Fibroblast of skin of left quadriceps (primary cell): ENCODE data around the gene GPATCH3.
"Not testable (repeated sequence)": the region's sequence is repeated elsewhere in the genome, so short reads cannot be mapped to it uniquely, and the experiment has no call there.

Experiments used
- DNase-seq, 2 experiments: peaks; one replicate each; pipeline ENCODE4 v3.0.0-alpha.2; 2013; ENCODE audit warnings: low read depth in 2 of 2

GPATCH3 gene

DNA sequence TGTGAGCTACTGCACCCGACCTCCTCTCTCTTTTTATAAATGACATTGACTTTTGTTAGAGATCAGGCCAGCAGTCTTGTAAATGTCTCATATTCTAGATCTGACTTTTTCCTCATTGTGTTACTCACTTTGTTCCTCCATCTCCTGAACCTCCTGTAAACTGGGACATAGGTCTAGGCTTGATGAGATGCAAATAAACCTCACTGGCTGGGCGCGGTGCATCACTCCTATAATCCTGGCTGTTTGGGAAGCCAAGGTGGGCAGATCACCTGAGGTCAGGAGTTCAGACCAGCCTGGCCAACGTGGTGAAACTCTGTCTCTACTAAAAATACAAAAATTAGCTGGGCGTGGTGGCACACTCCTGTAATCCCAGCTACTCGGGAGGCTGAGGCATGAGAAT is 52.4 kb downstream of the GPATCH3 start:
- DNase-seq = not testable (repeated sequence)

DNA sequence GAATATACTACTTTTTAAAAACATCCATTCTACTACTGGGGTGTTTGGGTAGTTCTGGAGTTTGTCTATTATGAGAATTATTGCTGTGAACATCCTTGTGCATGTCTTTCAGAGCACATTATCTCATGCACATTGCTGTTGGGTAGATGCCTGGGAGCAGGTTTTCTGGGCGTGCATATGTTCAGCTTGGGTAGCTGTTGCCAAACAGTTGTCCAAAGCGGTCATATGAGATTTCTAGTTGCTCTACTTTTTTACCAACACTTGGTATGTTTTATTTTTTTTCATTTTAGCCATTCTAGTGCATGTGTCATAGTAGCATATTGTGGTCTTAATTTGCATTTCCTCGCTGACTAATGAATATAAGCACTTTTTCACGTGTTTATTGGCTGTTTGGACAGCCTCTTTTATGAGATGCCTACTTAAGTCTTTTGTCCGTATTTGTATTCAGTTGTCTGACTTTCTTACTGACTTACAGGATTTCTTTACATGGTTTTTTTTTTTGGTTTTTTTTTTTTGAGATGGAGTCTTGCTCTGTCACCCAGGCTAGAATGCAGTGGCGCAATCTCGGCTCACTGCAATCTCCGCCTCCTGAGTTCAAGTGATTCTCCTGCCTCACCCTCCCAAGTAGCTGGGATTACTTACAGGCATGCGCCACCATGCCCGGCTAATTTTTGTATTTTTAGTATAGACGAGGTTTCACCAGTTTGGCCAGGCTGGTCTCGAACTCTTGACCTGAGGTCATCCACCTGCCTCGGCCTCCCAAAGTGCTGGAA is 55.7 kb downstream of the GPATCH3 start:
- DNase-seq = no peak
